Thoracic aorta (tissue), 2 donors: Measurements from ENCODE around the gene SENP1. TPM values are rescaled to one million over a fixed set of nuclear protein-coding genes. Genes with fewer than 3 reads are reported as not detected.

Experiments
- ATAC-seq: fragments of 150-250 bp; one replicate; pipeline ENCODE4 v1.8.0; 2017; ENCODE audit warnings: low read depth; ENCODE audit not compliant: insufficient number of reproducible peaks, low FRiP score
- DNase-seq: peaks from one replicate; pipeline ENCODE4 v3.0.0-alpha.2; 2020; ENCODE audit warnings: low spot score
- H3K27ac ChIP-seq, 2 donors: fragments of 200-600 bp; sonication (generic); 1 replicate in 1 of 2; 2 replicates in 1 of 2; pipeline ENCODE4 v1.5.1; 2016; ENCODE audit warnings: mild to moderate bottlenecking in 2 of 2, moderate library complexity in 2 of 2
- H3K27me3 ChIP-seq: fragments of 200-600 bp; sonication (generic); replicated peaks from 2 replicates; pipeline ENCODE4 v1.6.0; 2016; ENCODE audit warnings: mild to moderate bottlenecking; ENCODE audit not compliant: insufficient read depth
- H3K36me3 ChIP-seq: fragments of 200-600 bp; sonication (generic); one replicate; pipeline ENCODE4 v1.5.1; 2016
- H3K4me1 ChIP-seq, 2 donors: fragments of 200-600 bp; sonication (generic); 1 replicate in 1 of 2; 2 replicates in 1 of 2; pipeline versions ENCODE4 v1.5.1 to v1.6.0; 2016; ENCODE audit warnings: low read depth in 2 of 2, mild to moderate bottlenecking in 1 of 2; ENCODE audit not compliant: control insufficient read depth in 1 of 2
- H3K4me3 ChIP-seq: fragments of 200-600 bp; sonication (generic); 2 replicates; pipeline ENCODE4 v1.5.1; 2016; ENCODE audit warnings: mild to moderate bottlenecking
- H3K9me3 ChIP-seq: fragments of 200-600 bp; sonication (generic); 2 replicates; pipeline ENCODE4 v1.5.1; 2016
- total RNA-seq, 2 donors: library from RNA; depleted of rRNA; stranded (reverse); fragments of >200 nt; gene quantifications; one replicate each; pipeline versions ENCODE4 v1.1.0 to v1.2.3, GENCODE V29; 2016
- TF ChIP-seq, protein P1 (sequence below): fragments of 200-600 bp; sonication (generic); IDR thresholded peaks from one replicate; pipeline ENCODE4 v1.5.1; 2019; ENCODE audit warnings: antibody characterized with exemption

The SENP1 gene
- total RNA-seq, 2 donors from 2014 or later: 23.2 to 24.6 TPM

DNA sequence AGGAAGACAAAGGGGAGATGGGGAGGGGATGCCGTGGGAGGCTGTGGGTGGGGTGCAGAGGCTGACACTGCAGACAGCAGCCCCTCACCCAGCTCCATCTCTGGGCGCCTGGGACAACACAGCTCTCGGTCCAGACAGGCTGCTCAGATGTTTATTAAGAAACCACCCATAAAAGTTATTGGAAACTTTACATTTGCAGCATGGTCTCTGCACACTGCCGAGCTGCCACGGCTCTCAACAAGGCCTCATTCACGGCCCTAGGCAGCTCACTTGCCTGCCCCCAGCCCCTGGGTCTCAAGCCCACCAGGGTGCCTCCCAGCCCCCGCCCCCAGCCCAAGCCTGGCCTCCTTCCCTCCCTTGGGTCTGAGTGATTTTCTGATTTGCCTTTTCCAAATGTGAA lies 80.6 kb downstream of the SENP1 start:
- H3K27ac ChIP-seq: no peak overlapping the region
- H3K9me3 ChIP-seq: no peaks in the 10 kb centered on the region
- no peak overlapping the region for H3K4me3 ChIP-seq
- TF ChIP-seq, protein P1, sequence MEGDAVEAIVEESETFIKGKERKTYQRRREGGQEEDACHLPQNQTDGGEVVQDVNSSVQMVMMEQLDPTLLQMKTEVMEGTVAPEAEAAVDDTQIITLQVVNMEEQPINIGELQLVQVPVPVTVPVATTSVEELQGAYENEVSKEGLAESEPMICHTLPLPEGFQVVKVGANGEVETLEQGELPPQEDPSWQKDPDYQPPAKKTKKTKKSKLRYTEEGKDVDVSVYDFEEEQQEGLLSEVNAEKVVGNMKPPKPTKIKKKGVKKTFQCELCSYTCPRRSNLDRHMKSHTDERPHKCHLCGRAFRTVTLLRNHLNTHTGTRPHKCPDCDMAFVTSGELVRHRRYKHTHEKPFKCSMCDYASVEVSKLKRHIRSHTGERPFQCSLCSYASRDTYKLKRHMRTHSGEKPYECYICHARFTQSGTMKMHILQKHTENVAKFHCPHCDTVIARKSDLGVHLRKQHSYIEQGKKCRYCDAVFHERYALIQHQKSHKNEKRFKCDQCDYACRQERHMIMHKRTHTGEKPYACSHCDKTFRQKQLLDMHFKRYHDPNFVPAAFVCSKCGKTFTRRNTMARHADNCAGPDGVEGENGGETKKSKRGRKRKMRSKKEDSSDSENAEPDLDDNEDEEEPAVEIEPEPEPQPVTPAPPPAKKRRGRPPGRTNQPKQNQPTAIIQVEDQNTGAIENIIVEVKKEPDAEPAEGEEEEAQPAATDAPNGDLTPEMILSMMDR: no peak
- H3K27me3 ChIP-seq: no peaks in the 10 kb centered on the region
- no peaks in the 10 kb centered on the region for H3K36me3 ChIP-seq
- DNase-seq (no peak), ATAC-seq (no peak)
- H3K4me1 ChIP-seq: no peaks in the 10 kb centered on the region

GRCh38 chr12:48024735-48025134 lies 81.1 kb downstream of the SENP1 start:
- no peak for ATAC-seq
- TF ChIP-seq, protein P1: no peak
- H3K4me3 ChIP-seq: no peak overlapping the region

DNA sequence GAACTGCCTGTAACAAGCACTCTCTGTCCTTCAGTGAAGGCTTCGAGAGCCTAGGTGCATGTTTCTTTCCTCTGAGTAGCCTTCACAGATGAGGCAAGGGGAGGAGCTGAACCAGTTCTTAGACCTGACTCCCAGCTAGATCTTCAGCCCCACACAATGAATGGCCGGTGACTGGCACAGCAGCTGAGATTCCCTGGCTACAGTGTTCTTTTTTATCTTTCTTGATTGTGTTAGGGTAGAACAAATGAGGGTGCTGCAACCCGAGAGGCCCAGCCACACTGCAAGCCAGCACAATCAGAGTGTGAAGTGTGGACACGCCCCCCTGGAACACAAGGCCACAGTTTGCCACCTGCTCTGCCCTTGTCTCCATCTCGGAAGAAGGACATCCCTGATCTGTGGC lies 82.5 kb downstream of the SENP1 start:
- Histone ChIP-seq H3K36me3 (no peaks in the 10 kb centered on the region), H3K27ac (no peak overlapping the region), H3K9me3 (no peaks in the 10 kb centered on the region), H3K4me1 (no peaks in the 10 kb centered on the region), H3K4me3 (no peak overlapping the region), H3K27me3 (no peaks in the 10 kb centered on the region)
- ATAC-seq: no peak
- DNase-seq: no peak
- TF ChIP-seq, protein P1: no peak

More at GRCh38 chr12:48024735-48025134, 81.1 kb downstream of the SENP1 start:
- Histone ChIP-seq H3K27me3 (no peaks in the 10 kb centered on the region), H3K36me3 (no peaks in the 10 kb centered on the region), H3K9me3 (no peaks in the 10 kb centered on the region), H3K27ac (no peak overlapping the region), H3K4me1 (no peaks in the 10 kb centered on the region)
- DNase-seq: no peak

DNA sequence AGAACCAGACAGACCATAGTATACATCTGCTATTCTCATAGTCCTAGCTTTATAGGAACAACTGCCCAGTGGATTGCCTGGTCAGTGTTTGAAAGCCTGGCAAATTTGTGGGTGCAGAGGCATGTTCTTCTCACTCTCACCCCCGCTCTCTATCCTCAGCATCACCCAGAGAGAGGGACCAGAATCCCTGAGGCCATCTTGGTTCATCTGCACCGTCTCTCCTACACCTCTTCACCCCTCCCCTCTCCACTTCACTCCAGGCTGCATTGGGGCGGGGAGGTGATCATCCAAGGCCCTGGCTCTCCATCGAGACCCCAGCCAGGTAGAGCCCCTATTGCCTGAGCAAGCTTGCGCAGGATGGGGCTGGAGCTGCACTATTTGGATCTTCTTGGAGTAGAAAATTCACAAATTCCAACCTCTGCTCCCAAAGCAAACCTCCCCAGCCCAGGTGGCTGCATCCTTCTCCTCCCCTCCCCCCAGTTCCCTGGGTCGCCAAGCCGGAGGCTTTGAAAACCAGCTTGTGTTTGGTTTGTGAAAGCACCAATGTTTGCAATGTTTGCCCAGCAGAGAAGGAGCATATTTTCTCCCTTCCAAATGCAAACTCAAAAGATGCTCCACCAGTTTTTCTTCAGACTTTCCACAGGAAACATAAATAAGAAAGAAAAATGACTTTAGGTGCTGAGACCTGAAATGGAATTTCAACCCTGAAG lies 83.0 kb downstream of the SENP1 start:
- no peak overlapping the region for H3K27ac ChIP-seq
- TF ChIP-seq, protein P1: no peak
- H3K36me3 ChIP-seq: no peaks in the 10 kb centered on the region
- H3K4me3 ChIP-seq: no peak overlapping the region
- H3K9me3 ChIP-seq: no peaks in the 10 kb centered on the region
- no peaks in the 10 kb centered on the region for H3K27me3 ChIP-seq
- ATAC-seq (no peak), DNase-seq (no peak)
- H3K4me1 ChIP-seq: no peaks in the 10 kb centered on the region

GRCh38 chr12:48022180-48022521 lies 83.7 kb downstream of the SENP1 start:
- Histone ChIP-seq H3K9me3 (no peaks in the 10 kb centered on the region), H3K4me3 (no peak overlapping the region), H3K36me3 (no peaks in the 10 kb centered on the region), H3K4me1 (no peaks in the 10 kb centered on the region), H3K27ac (no peak overlapping the region), H3K27me3 (no peaks in the 10 kb centered on the region)
- TF ChIP-seq, protein P1: no peak
- ATAC-seq (no peak), DNase-seq (no peak)
